ENCODE measurements around the gene CTLA4. TPM values are rescaled to one million over a fixed set of nuclear protein-coding genes. Genes with fewer than 3 reads are reported as not detected.

The CTLA4 gene
- total RNA-seq, 6 experiments from 2014 or later = not detected

GRCh38 chr2:203870941-203871340 is 3.4 kb downstream of the CTLA4 start:
- DNase-seq (no peak), ATAC-seq (peak in 1 of 4 donors; percentile 18)
- no peaks in the 10 kb centered on the region for H3K27me3 ChIP-seq
- no peaks in the 10 kb centered on the region for H3K36me3 ChIP-seq
- no peak overlapping the region for H3K4me3 ChIP-seq
- 51% methylated on average over 2 of the region's 2 CpGs for WGBS (ENCODE audit: insufficient coverage, low coverage, low lambda C conversion rate, missing lambda C conversion rate)
- intact Hi-C loops (cut with DNase I) = no loop called here
- no peak overlapping the region for H3K27ac ChIP-seq
- no peaks in the 10 kb centered on the region for H3K9me3 ChIP-seq
- H3K4me1 ChIP-seq = no peaks in the 10 kb centered on the region
- TF ChIP-seq POLR2A (IDR thresholded peaks at IDR 0.05) = no peak
- no peak for TF ChIP-seq CTCF (IDR thresholded peaks at IDR 0.05)

GRCh38 chr2:203871371-203871983 is 3.9 kb downstream of the CTLA4 start:
- 46% methylated on average over 6 of the region's 6 CpGs for WGBS (ENCODE audit: insufficient coverage, low coverage, low lambda C conversion rate, missing lambda C conversion rate)
- Histone ChIP-seq H3K27ac (no peak overlapping the region), H3K9me3 (no peaks in the 10 kb centered on the region), H3K36me3 (no peaks in the 10 kb centered on the region), H3K4me1 (no peaks in the 10 kb centered on the region), H3K4me3 (no peak overlapping the region), H3K27me3 (no peaks in the 10 kb centered on the region)
- DNase-seq = no peak
- intact Hi-C loops (cut with DNase I) = no loop called here
- peak in 1 of 4 donors; percentile 29 for ATAC-seq
- TF ChIP-seq POLR2A (IDR thresholded peaks at IDR 0.05) (no peak), CTCF (IDR thresholded peaks at IDR 0.05) (no peak)

DNA sequence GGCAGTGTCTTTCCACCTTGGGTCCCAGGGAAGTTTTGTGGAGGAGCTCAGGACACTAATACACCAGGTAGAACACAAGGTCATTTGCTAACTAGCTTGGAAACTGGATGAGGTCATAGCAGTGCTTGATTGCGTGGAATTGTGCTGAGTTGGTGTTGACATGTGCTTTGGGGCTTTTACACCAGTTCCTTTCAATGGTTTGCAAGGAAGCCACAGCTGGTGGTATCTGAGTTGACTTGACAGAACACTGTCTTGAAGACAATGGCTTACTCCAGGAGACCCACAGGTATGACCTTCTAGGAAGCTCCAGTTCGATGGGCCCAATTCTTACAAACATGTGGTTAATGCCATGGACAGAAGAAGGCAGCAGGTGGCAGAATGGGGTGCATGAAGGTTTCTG is 5.9 kb downstream of the CTLA4 start:
- H3K27ac ChIP-seq = no peak overlapping the region
- no peaks in the 10 kb centered on the region for H3K27me3 ChIP-seq
- intact Hi-C loops (cut with DNase I) = no loop called here
- H3K4me3 ChIP-seq = no peak overlapping the region
- ATAC-seq (no peak), DNase-seq (no peak)
- no peaks in the 10 kb centered on the region for H3K9me3 ChIP-seq
- no peaks in the 10 kb centered on the region for H3K36me3 ChIP-seq
- WGBS (ENCODE audit: insufficient coverage, low coverage, low lambda C conversion rate, missing lambda C conversion rate) = 41% methylated on average over 2 of the region's 2 CpGs
- H3K4me1 ChIP-seq = no peaks in the 10 kb centered on the region
- no peak for TF ChIP-seq POLR2A (IDR thresholded peaks at IDR 0.05)
- TF ChIP-seq CTCF (IDR thresholded peaks at IDR 0.05) = no peak

DNA sequence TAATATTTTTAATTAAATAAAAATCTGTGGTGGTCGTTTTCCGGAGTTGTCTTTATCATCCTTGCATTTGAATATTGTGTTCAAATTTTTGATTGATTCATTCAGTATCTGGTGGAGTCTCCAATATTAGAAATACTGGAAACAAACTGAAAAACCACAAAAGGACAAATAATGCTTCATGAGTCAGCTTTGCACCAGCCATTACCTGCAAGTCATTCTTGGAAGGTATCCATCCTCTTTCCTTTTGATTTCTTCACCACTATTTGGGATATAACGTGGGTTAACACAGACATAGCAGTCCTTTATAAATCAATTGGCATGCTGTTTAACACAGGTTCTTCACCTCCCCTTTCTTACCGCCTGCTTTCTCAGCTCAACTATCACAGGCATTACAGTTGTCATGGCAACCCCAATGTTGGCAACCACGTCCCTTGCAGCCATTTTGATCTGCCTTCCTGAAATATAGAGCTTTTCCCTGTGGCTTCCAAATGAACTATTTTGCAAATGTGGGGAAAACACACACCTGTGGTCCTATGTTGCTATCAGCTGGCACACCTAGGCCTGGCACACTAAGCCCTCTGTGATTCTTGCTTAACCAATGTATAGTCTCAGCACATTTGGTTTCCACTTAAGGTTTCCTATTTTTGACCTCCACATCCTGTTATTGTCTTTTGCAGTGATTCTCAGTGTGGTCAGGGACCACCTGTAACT is 6.5 kb downstream of the CTLA4 start:
- H3K9me3 ChIP-seq = no peaks in the 10 kb centered on the region
- no peak overlapping the region for H3K27ac ChIP-seq
- DNase-seq = no peak
- intact Hi-C loops (cut with DNase I) = no loop called here
- H3K36me3 ChIP-seq = no peaks in the 10 kb centered on the region
- H3K27me3 ChIP-seq = no peaks in the 10 kb centered on the region
- no peak for TF ChIP-seq CTCF (IDR thresholded peaks at IDR 0.05)
- TF ChIP-seq POLR2A (IDR thresholded peaks at IDR 0.05) = no peak
- H3K4me1 ChIP-seq = no peaks in the 10 kb centered on the region
- 61% methylated on average over 5 of the region's 5 CpGs for WGBS (ENCODE audit: insufficient coverage, low coverage, low lambda C conversion rate, missing lambda C conversion rate)
- H3K4me3 ChIP-seq = no peak overlapping the region
- no peak for ATAC-seq
